ENCODE measurements around the gene EMP3.
"Not testable (repeated sequence)": the region's sequence is repeated elsewhere in the genome, so short reads cannot be mapped to it uniquely, and the experiment has no call there.

EMP3 gene

DNA sequence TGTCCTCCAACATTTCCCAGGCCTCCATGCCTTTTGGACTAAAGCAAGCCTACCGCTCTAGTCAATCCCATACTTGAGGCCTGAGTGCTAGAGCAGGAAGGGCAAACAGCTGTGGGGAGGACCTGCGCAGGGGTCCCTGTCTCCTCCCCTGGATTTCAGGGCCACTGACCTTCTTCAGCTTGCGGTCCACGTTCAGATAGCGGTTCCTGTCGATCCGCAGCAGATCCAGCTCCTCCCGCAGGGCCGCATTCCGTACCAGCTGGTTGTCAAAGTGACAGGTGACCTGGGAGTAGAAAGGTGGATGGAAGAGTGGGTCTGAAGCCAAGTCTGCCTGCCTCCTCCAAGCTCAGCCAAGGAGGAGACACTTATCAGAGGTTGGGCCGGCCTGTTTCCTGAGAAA lies 14.0 kb upstream of the EMP3 start:
- no peak for DNase-seq (ENCODE audit: low read depth)
- no peak overlapping the region for H3K4me3 ChIP-seq (ENCODE audit: low read depth, low read length)

DNA sequence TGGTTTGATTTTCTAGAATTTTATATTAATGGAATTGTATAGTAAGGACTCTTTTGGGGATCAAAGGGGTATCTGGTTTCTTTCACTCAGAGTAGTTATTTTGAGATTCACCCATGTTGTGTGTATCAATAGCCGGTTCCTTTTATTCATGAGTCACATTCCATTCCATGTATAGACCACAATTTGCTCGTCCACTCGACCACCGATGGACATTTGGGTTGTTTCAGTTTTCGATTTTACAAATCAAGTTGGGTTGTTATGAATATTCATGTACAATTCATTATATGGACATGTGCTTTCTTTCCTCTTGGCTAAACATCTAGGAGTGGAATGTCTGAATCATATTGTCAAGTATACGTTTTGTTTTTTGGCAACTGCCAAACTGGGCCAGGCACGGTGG lies 9.6 kb upstream of the EMP3 start:
- DNase-seq (ENCODE audit: low read depth): no peak
- H3K4me3 ChIP-seq (ENCODE audit: low read depth, low read length): no peak overlapping the region

DNA sequence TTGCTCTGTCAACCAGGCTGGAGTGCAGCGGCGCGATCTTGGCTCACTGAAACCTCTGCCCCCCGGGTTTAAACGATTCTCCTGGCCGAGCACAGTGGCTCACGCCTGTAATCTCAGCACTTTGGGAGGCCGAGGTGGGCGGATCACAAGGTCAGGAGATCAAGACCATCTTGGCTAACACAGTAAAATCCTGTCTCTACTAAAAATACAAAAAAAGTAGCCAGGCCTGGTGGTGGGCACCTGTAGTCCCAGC lies 7.7 kb upstream of the EMP3 start:
- H3K4me3 ChIP-seq (ENCODE audit: low read depth, low read length); DNase-seq (ENCODE audit: low read depth): not testable (repeated sequence)

DNA sequence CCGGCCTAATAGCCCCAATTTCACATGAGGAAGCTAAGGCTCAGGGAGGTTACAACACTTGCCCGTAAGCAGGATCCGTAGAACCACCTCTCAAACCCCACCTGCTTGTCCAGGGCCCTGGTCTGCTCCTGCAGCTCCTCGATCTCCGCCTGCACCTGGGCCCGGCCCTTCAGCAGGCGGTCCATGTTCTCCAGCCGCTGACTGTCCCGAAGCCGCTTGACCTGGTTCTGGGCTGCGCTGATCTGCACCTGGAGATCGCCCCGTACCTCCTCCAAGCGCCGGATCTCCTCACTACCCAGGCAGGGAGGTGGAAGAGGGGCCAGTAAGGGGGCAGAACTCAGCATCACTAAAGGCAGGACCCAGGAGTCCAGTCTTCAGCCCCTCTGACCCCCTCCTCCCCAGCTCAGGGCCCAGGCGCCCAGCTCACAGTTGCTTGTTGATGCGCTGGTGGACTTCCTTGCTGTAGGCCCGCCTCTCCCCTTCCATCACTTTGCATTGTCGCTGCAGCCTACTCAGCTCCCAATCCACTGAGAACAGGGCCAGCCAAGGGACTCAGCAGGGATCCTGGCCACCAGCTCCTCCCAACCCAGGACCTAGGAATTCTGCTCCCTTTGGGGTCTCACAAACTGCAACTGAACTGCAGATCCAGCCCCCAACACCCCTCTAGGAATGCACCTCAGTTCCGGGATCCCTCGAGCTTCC lies 6.9 kb upstream of the EMP3 start:
- no peak overlapping the region for H3K4me3 ChIP-seq (ENCODE audit: low read depth, low read length)

DNA sequence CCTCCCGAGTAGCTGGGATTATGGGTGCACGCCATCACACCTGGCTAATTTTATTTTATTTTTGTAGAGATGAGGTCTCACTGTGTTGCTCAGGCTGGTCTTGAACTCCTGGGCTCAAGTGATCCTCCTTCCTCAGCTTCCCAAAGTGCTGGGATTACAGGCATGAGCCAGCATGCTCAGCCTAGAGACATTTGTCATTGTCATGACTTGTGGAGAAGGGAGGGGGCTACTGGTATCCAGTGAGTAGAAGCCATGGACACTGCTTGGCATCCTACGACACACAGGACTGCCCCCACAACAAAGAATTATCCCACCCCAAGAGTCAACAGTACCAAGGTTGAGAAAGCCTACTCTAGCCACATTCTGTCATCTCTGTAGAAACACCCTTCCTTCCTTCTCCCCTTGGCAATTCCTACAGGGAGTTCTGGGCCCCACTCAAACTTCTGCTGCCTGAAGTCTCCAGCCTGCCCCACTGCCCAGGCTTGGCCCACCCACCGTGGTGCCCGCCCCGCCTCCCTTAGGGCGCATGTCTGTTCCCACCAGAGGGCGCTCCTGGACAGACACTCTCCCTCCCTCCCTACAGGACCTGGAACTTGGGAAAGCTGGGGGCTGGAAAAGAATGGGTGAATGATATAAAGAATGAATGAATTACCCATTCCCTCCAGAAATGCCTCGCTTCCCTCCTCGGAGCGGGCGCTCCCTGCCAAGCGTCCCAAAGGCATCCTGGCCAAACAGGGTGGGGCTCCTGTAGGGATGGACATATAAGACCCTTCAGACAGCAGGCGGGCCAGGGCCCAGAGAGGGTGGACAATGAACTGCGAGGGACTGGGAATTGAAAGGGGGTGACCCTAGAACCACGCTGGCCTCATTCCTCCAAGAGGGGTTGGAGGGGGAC lies 5.5 kb upstream of the EMP3 start:
- peak; percentile 33 for DNase-seq (ENCODE audit: low read depth)
- no peak overlapping the region for H3K4me3 ChIP-seq (ENCODE audit: low read depth, low read length)

More for the DNA sequence above, 6.9 kb upstream of the EMP3 start:
- no peak for DNase-seq (ENCODE audit: low read depth)

DNA sequence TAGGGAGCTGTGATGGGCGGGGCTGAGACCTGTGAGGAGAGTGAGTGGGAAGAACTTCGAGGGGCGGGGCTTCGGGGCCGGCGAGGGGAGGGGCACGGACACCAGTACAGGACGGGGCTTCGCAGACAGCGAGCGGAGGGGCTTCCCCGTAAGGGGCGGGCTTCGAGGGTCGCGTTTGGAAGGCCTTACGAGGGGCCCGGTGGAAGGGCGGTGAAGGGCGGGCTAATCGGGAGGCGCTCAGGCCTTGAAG lies 4.1 kb upstream of the EMP3 start:
- peak; percentile 75 for DNase-seq (ENCODE audit: low read depth)
- peak overlapping the region; percentile 53 for H3K4me3 ChIP-seq (ENCODE audit: low read depth, low read length)

DNA sequence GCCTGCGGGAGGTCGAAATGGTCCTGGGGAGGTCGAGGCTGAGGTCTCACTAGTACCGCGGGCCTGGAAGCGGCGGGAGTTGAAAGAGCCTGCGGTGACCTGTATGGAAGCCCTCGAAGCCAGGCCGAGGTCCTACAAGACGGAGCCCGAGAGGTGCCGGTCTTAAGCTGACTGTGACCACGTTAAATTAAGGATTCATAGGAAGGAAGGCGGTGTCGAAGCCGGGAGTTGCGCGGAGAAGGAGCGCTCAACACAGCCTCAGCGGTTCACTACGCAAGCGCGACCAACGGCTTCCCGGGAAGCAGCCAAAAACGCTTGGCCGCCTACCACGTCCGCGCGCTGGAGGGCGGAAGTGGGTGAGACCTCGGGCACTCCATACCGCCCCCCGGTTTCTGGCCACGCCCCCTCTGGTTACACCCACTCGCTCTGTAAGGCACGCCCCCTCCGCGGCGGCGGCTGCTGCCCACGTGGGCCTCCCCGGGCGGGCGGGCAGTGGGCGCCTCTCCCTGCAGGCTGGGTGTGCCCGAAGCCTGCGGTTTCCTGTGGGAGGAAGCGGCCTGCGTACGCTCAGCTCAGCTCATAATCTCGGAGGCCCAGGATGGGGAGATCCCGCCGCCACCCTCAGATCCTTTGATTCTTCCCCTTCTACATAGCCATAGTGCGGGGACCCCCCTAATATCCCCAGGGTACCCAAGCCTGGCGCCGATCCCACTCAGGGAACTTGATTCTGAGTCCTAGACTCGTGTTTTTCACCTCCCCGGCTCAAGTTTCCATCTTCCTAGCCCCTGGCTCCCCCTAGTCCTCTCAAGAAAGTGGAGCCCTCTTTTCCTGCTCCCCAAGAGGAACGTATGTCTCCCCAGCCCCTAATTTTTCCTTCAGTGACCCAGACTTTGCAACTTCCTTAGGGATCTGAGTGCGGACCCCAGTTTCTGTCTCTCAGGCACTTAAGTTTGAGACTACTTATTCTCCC lies 3.4 kb upstream of the EMP3 start:
- DNase-seq (ENCODE audit: low read depth): peak; percentile 97
- H3K4me3 ChIP-seq (ENCODE audit: low read depth, low read length): peak overlapping the region; percentile 53

DNA sequence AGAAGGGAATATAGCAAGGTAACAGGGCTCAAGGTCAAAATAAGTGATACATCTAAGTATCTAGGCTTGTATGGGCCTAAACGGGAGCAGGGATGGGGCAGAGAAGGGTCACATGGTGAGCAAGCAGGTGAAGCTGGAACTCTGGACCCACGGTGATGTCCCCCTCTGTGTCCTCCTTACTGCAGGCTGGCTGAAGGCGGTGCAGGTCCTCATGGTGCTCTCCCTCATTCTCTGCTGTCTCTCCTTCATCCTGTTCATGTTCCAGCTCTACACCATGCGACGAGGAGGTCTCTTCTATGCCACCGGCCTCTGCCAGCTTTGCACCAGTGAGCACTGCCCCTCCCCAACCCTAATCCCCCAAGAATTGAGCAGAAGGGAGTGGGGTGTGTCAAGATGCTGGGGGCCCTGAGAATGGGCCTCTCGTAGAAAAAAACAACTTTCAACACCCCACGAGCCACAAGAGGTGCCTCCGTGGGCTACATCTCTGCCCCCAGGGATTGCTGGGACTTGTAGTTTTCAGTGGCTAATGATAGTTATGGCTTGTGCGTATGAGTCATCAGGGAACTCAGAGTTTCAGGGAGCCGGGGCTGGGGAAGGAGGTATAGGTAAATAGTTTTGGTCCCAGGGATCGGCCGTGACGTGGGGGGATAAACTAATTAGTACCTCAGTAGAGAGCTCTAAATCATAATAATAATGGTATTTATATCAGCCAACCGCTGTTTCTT lies 4.0 kb downstream of the EMP3 start:
- DNase-seq (ENCODE audit: low read depth): no peak
- no peak overlapping the region for H3K4me3 ChIP-seq (ENCODE audit: low read depth, low read length)

DNA sequence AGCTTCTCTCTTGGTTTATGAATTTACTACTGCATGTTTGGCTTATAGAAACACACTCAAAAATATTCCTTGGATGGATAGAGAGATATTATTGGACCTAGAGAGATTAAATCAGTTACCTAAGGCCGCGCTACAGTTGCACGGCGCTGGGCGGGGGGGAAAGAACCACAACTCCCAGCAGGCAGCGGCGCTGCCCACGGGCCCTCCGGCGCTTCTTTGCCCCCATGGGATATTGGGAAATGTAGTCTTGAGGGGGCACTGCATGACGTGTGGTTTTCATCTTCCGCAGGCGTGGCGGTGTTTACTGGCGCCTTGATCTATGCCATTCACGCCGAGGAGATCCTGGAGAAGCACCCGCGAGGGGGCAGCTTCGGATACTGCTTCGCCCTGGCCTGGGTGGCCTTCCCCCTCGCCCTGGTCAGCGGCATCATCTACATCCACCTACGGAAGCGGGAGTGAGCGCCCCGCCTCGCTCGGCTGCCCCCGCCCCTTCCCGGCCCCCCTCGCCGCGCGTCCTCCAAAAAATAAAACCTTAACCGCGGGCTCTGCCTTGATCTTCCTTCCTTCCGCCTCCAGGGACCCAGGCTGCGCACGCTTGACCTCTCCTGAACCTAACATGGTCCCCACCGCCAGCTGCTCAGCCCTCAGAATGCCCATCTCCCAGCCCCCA lies 4.8 kb downstream of the EMP3 start:
- no peak overlapping the region for H3K4me3 ChIP-seq (ENCODE audit: low read depth, low read length)
- no peak for DNase-seq (ENCODE audit: low read depth)

DNA sequence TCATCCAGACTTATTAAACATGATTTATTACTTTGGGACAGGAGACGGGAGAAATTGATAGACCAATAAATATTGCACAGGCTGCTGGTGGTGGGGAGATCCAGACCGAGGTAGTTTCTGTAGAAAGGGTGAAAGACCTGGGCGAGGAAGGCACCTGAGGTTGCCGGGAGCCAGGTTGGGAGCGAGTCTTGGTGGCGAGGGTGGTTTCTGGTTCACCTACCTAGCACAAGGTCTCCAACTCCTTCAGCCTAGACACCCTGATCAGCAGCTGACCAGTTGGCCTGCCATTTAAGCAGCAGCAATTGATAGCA lies 7.0 kb downstream of the EMP3 start:
- H3K4me3 ChIP-seq (ENCODE audit: low read depth, low read length): peak overlapping the region; percentile 4
- DNase-seq (ENCODE audit: low read depth): no peak

DNA sequence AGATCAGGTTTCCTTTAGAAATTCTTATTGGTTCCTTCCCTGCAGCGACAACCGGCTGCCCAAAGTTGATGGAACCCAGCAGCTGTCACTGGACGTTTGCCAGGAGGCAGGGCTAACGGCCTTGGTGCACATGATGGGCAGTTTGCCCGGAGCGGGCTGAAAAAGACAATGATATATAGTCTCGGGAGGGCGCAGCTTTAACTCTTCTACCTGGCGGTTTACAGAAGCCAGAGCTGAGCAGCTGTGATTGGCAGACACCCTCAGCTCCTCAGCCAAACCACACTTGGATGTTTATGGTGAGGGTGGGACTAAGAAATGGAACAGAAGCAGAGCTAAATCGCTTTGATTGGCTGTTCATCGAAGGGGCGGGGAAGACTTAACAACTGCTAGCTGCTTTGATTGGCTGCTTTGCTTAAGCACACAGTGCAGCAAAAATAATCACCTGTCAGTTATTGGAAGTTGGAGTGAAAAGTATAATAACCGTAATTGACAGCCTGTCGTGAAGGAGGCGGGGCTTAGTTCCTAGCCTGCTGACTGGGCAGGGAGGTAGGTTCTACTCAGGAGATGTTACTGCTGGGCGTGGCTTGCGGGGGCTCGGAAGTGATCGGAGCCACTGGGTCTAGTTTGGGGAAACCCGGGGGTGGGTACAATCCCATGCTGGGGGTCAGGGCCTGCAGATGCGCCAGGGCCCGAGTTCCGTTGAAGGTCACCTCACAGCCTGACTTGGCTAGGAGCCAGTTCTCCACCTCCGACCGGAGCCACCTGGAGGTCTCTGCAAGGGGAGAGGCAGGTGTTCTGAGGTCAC lies 7.5 kb downstream of the EMP3 start:
- H3K4me3 ChIP-seq (ENCODE audit: low read depth, low read length): peak overlapping the region; percentile 32
- peak; percentile 94 for DNase-seq (ENCODE audit: low read depth)

DNA sequence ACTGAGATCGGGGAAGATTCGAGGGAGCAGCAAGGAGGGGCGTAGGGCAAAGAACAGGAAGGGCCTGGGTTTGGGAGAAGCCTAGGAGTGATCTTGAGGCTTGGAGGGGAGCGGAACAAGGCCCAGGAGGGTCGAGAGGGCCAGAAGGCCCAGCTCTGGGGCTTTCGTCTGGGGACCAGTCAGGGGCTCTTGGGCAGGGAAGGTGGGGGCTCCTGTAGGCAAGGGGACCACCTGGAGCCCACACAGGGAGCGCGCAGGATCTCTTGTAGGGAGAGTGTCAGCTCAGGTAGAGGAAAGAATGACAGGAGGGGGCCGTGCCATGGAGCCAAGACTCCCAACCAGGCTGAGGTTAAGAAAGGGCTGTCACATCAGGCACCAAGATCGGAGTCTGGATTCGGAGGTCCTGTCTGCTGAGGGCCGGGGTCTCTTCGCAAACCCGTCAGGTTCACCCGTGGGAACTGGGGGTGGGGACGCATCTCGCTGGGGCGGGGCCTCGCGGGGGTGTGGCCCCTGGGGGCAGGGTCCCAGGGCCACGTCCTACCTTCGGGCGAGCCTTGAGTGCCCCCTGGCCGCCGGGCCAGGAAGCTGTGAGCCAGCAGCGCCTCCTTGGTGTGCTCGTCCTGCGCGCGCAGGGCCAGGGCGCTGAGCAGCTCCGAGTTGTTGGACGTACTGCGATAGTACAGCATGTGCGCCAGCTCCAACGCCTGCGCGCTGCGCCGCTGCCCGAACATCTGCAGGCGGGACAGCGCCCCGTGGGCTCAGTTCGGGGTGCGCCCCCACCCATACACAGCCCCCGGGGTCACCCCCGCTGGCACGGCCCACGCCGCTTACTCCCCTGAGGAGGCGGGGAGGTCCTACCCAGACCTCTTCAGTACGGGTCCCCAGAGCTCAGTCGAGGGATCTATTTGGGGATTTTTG lies 8.4 kb downstream of the EMP3 start:
- peak; percentile 74 for DNase-seq (ENCODE audit: low read depth)
- peak overlapping the region; percentile 47 for H3K4me3 ChIP-seq (ENCODE audit: low read depth, low read length)

DNA sequence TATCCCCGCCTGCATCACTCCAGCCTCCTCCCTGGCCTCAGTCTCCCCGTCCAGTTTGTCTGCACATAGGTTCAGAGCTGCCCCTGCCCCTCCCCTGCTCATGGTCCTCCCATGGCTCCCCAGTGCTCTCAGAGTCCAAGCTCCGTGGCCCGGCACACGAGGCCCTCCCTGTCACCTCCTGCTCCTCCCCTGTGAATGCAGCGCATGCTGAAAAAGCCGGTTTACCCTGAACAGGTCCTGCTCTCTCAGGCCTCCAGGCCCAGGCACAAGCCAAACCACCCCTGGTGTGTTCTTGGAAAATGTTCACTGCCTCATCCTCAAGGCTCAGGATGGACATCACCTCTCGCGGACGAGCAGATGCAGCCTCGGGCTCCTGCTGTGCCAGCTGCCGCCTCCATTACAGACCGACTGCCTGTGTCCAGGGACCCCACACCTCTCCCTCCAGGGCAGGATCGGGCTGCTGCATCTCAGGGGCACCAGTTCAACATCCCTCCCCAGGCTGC lies 13.0 kb downstream of the EMP3 start:
- no peak overlapping the region for H3K4me3 ChIP-seq (ENCODE audit: low read depth, low read length)
- no peak for DNase-seq (ENCODE audit: low read depth)

DNA sequence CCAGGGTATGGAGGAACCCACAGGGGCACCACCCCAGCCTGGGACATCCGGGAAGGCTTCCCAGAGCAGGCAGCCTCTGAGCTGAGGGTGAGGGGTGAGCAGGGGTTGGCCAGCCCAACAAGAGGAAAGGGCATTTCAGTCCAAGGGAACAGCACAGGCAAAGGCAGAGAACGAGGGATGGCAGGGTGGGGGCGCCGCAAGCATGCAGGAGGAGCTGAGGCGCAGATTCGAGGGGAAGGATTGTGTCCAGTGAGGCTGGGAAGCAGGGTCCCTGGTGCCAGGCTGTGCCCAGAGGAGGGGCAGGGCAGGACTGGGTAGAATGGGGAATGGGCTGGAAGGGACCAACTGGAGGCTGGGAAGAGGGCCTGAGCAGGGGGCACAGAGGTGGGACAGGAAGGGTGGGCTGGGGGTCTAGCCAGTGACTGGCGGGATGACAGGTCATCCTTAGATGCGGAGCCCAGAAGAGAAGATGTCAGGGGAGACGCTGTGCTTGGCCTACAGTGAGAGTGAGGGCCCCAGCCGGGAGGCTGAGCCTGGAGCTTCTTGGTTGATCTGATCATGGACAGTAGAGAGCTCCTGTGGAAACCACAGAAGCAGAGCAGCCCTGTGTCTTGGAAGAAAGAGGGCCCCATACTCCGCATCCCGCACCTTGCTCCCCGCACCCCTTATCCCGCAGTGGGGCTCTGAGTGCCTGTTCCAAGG lies 13.6 kb downstream of the EMP3 start:
- H3K4me3 ChIP-seq (ENCODE audit: low read depth, low read length): no peak overlapping the region
- DNase-seq (ENCODE audit: low read depth): no peak

DNA sequence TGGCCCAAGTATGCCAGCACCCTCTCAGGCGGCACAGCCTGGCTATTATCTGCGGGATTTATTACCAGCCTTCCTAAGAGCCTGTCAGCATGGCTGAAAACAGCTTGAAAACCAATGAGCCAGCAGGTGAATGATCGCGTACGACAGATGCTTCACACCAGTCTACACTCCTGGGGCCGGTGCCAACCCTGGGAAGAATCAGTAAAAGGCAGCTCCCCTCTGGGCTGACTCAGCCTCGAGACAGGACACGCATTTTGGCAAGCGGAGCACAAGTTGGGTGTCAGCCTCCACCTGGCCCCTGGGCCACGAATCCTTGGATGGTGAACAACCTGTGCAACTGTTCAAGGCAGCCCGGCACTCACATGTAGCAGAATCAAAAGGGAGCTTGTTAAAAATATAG lies 15.6 kb downstream of the EMP3 start:
- DNase-seq (ENCODE audit: low read depth): no peak
- H3K4me3 ChIP-seq (ENCODE audit: low read depth, low read length): no peak overlapping the region

DNA sequence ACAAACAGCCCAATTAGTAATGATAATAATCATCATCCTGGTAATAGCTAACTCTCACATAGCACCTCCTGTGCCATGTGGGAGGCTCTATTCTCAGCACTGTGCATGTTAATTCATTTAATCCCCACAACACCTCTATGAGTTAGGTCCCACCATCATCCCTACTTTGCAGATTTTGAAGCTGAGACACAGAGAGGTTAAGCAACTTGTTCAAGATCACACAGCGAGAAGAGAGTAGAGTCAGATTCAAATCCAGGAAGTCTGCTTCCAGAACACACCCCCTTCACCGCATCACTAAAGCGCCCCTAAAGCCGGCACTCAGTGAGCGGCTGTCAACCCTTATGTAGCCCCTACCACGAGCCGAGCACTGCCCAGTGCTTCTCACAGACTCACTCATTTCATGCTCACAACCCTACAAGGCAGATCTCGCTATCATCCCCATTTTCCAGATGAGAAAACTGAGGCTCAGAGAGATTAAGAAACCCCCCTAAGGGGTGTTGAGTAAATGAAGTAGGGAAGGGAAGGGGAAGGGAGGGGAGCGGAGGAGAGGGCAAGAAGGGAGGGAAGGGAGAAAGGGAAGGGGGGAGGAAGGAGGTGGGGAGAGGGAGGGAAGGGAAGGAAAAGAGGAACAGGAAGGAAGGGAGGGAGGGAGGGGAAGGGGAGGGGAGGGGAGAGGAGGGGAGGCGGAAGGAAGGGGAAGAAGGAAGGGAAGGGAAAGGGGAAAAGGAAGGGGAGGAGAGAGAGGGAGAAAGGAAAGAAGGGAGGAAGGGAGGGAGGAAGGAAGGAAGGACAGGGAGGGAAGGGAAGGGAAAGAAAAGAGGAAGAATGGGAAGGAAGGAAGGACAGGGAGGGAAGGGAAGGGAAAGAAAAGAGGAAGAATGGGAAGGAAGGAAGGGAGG lies 16.4 kb downstream of the EMP3 start:
- no peak overlapping the region for H3K4me3 ChIP-seq (ENCODE audit: low read depth, low read length)
- DNase-seq (ENCODE audit: low read depth): no peak

All from skeletal muscle cell (primary cell).